SK-N-SH treated with all-trans-retinoic acid at 6 μM for 48 hours (cell line): Measurements from ENCODE around the gene KRTAP10-10.
"Not testable (repeated sequence)": the region's sequence is repeated elsewhere in the genome, so short reads cannot be mapped to it uniquely, and the experiment has no call there.

Experiments
- ATAC-seq: fragments of 200-7000 bp; cut with Tn5 transposase; 3 replicates; pipeline ENCODE4 v1.9.1; 2020; ENCODE audit warnings: mild to moderate bottlenecking, moderate library complexity
- ARNTL ChIP-seq: fragments of 450-650 bp; formaldehyde crosslinking; IDR thresholded peaks from 2 replicates; pipeline ENCODE4 v1.5.0; 2020; ENCODE audit warnings: low read depth, mild to moderate bottlenecking, moderate library complexity, borderline replicate concordance
- CREB5 ChIP-seq: fragments of 250-450 bp; sonication (Bioruptor Pico); IDR thresholded peaks from 2 replicates; pipeline ENCODE4 v1.5.1; 2020; ENCODE audit warnings: low read depth, mild to moderate bottlenecking, moderate library complexity
- CSRNP3 ChIP-seq: fragments of 250-450 bp; sonication (Bioruptor Pico); IDR thresholded peaks from 2 replicates; pipeline ENCODE4 v1.5.1; 2021; ENCODE audit warnings: mild to moderate bottlenecking, moderate library complexity
- ESRRG ChIP-seq: fragments of 250-450 bp; sonication (Bioruptor Pico); IDR thresholded peaks from 2 replicates; pipeline ENCODE4 v1.6.1; 2021; ENCODE audit warnings: mild to moderate bottlenecking
- GLIS3 ChIP-seq: fragments of 250-450 bp; sonication (Bioruptor Pico); IDR thresholded peaks from 2 replicates; pipeline ENCODE4 v1.5.0; 2020; ENCODE audit warnings: mild to moderate bottlenecking, moderate library complexity
- ISL1 ChIP-seq: fragments of 250-450 bp; sonication (Bioruptor Pico); IDR thresholded peaks from 2 replicates; pipeline ENCODE4 v2.1.2; 2022; ENCODE audit warnings: mild to moderate bottlenecking, moderate library complexity
- OSR1 ChIP-seq: fragments of 250-450 bp; sonication (Bioruptor Pico); IDR thresholded peaks from 2 replicates; pipeline ENCODE4 v1.8.0; 2022; ENCODE audit warnings: moderate library complexity, mild to moderate bottlenecking, inconsistent platforms
- POU6F1 ChIP-seq: fragments of 250-450 bp; sonication (Bioruptor Pico); IDR thresholded peaks from 2 replicates; pipeline ENCODE4 v1.8.0; 2021; ENCODE audit warnings: low read depth, mild to moderate bottlenecking, moderate library complexity, borderline replicate concordance
- PPARA ChIP-seq: fragments of 250-450 bp; sonication (Bioruptor Pico); IDR thresholded peaks from 2 replicates; pipeline ENCODE4 v1.5.0; 2020; ENCODE audit warnings: mild to moderate bottlenecking, borderline replicate concordance
- RARB ChIP-seq: fragments of 250-450 bp; sonication (Bioruptor Pico); IDR thresholded peaks from 2 replicates; pipeline ENCODE4 v1.8.0; 2021; ENCODE audit warnings: mild to moderate bottlenecking, moderate library complexity
- SNAI2 ChIP-seq: fragments of 250-450 bp; sonication (Bioruptor Pico); IDR thresholded peaks from 2 replicates; pipeline ENCODE4 v1.5.0; 2020; ENCODE audit warnings: mild to moderate bottlenecking, moderate library complexity
- TCF4 ChIP-seq: fragments of 250-450 bp; sonication (Bioruptor Pico); IDR thresholded peaks from 2 replicates; pipeline ENCODE4 v1.8.0; 2021; ENCODE audit warnings: mild to moderate bottlenecking, moderate library complexity, borderline replicate concordance
- TOX ChIP-seq: fragments of 250-450 bp; sonication (Bioruptor Pico); IDR thresholded peaks from 2 replicates; pipeline ENCODE4 v1.8.0; 2021; ENCODE audit warnings: mild to moderate bottlenecking, moderate library complexity, borderline replicate concordance
- TSHZ2 ChIP-seq: fragments of 250-450 bp; sonication (Bioruptor Pico); IDR thresholded peaks from 2 replicates; pipeline ENCODE4 v1.5.0; 2020; ENCODE audit warnings: mild to moderate bottlenecking, moderate library complexity
- ZC3H10 ChIP-seq: fragments of 250-450 bp; sonication (Bioruptor Pico); IDR thresholded peaks from 2 replicates; pipeline ENCODE4 v1.5.1; 2021; ENCODE audit warnings: mild to moderate bottlenecking, moderate library complexity
- ZFP3 ChIP-seq: fragments of 250-450 bp; sonication (Bioruptor Pico); IDR thresholded peaks from 2 replicates; pipeline ENCODE4 v1.5.0; 2020; ENCODE audit warnings: mild to moderate bottlenecking, moderate library complexity
- ZFP30 ChIP-seq: fragments of 450-650 bp; formaldehyde crosslinking; IDR thresholded peaks from 2 replicates; pipeline ENCODE4 v1.5.0; 2022; ENCODE audit warnings: mild to moderate bottlenecking, moderate library complexity
- ZNF565 ChIP-seq: fragments of 450-650 bp; formaldehyde crosslinking; conservative IDR thresholded peaks from 2 replicates; pipeline ENCODE4 v1.5.0; 2020; ENCODE audit warnings: low read depth, mild to moderate bottlenecking, moderate library complexity
- ZNF70 ChIP-seq: fragments of 450-650 bp; formaldehyde crosslinking; IDR thresholded peaks from 2 replicates; pipeline ENCODE4 v1.5.0; 2020; ENCODE audit warnings: mild to moderate bottlenecking, moderate library complexity
- ZNF8 ChIP-seq: fragments of 450-650 bp; formaldehyde crosslinking; IDR thresholded peaks from 2 replicates; pipeline ENCODE4 v1.5.0; 2020; ENCODE audit warnings: mild to moderate bottlenecking, moderate library complexity

The KRTAP10-10 gene

GRCh38 chr21:44658541-44658910 is 21.4 kb downstream of the KRTAP10-10 start:
- TF ChIP-seq ZNF8 (CRISPR knock-in tag) (no peak), ISL1 (CRISPR knock-in tag) (no peak), TCF4 (CRISPR knock-in tag) (no peak), PPARA (CRISPR knock-in tag) (no peak), CSRNP3 (CRISPR knock-in tag) (no peak), OSR1 (CRISPR knock-in tag) (no peak), SNAI2 (no peak), ARNTL (CRISPR knock-in tag) (no peak), GLIS3 (CRISPR knock-in tag) (no peak), ZFP3 (CRISPR knock-in tag) (no peak), ZNF70 (CRISPR knock-in tag) (no peak)
- TF ChIP-seq, all 23 proteins: peak for 0
- ATAC-seq, result no peak

- TF ChIP-seq POU6F1 (CRISPR knock-in tag), result no peak
- TF ChIP-seq CREB5 (CRISPR knock-in tag), result no peak
- TF ChIP-seq TOX (CRISPR knock-in tag), result no peak
- no peak for TF ChIP-seq ZC3H10 (CRISPR knock-in tag)
- TF ChIP-seq TSHZ2 (CRISPR knock-in tag), result no peak
- TF ChIP-seq ZFP30 (CRISPR knock-in tag), result no peak
- no peak for TF ChIP-seq CSRNP3 (CRISPR knock-in tag)
- TF ChIP-seq RARB, result no peak
- TF ChIP-seq ZFP3 (CRISPR knock-in tag), result no peak
- no peak for TF ChIP-seq GLIS3 (CRISPR knock-in tag)
- no peak for TF ChIP-seq ESRRG (CRISPR knock-in tag)
- TF ChIP-seq ISL1 (CRISPR knock-in tag), result no peak
- TF ChIP-seq PPARA (CRISPR knock-in tag), result no peak
- TF ChIP-seq ZNF565 (CRISPR knock-in tag), result no peak
- no peak for TF ChIP-seq ARNTL (CRISPR knock-in tag)
- ATAC-seq, result no peak
These were observed 21.9 kb downstream of the KRTAP10-10 start for GRCh38 chr21:44658913-44659595.

GRCh38 chr21:44661567-44661966 is 24.4 kb downstream of the KRTAP10-10 start:
- ATAC-seq, result not testable (repeated sequence)
